HL-60 (cell line): ENCODE results near the gene FAM83D.

Experiments
- DNase-seq, 2 experiments: peaks; one replicate each; pipeline ENCODE4 v3.0.0-alpha.2; 2010 to 2020; ENCODE audit warnings: low read depth in 1 of 2, low spot score in 1 of 2
- H3K27ac ChIP-seq: fragments of 250-450 bp; sonication (Bioruptor Pico); replicated peaks from 2 replicates; pipeline ENCODE4 v1.5.1; 2020; ENCODE audit warnings: mild to moderate bottlenecking, moderate library complexity
- H3K27me3 ChIP-seq: fragments of 250-450 bp; sonication (Bioruptor Pico); 2 replicates; pipeline ENCODE4 v1.5.1; 2021; ENCODE audit warnings: mild to moderate bottlenecking, moderate library complexity; ENCODE audit not compliant: insufficient read depth, poor library complexity, severe bottlenecking
- H3K4me3 ChIP-seq: replicated peaks from 2 replicates; pipeline ENCODE4 v1.5.1; 2011; ENCODE audit warnings: mild to moderate bottlenecking, control low read depth, low read length; ENCODE audit not compliant: insufficient read depth
- GABPA ChIP-seq: IDR thresholded peaks from 2 replicates; pipeline ENCODE4 v1.6.1; 2012; ENCODE audit warnings: low read depth
- POLR2AphosphoS5 ChIP-seq: IDR thresholded peaks from 2 replicates; pipeline ENCODE4 v1.6.1; 2012; ENCODE audit warnings: low read depth
- SPI1 ChIP-seq: IDR thresholded peaks from 2 replicates; pipeline ENCODE4 v1.6.1; 2012; ENCODE audit warnings: low read depth, mild to moderate bottlenecking, borderline replicate concordance
- TF ChIP-seq, protein P1 (sequence below): IDR thresholded peaks from 2 replicates; pipeline ENCODE4 v1.6.1; 2012; ENCODE audit warnings: low read depth; ENCODE audit not compliant: insufficient replicate concordance
- TF ChIP-seq, protein P2 (sequence below): IDR thresholded peaks from one replicate; pipeline ENCODE4 v1.5.1; 2011; ENCODE audit warnings: low read length, control low read depth, inconsistent platforms; ENCODE audit not compliant: insufficient read depth

Gene FAM83D

GRCh38 chr20:38917657-38918056 lies 8.6 kb upstream of the FAM83D start:
- no peak for DNase-seq
- Histone ChIP-seq H3K27me3 (peaks cover 5% of the 10 kb centered on the region), H3K4me3 (no peak overlapping the region), H3K27ac (no peak overlapping the region)
- TF ChIP-seq, protein P1, sequence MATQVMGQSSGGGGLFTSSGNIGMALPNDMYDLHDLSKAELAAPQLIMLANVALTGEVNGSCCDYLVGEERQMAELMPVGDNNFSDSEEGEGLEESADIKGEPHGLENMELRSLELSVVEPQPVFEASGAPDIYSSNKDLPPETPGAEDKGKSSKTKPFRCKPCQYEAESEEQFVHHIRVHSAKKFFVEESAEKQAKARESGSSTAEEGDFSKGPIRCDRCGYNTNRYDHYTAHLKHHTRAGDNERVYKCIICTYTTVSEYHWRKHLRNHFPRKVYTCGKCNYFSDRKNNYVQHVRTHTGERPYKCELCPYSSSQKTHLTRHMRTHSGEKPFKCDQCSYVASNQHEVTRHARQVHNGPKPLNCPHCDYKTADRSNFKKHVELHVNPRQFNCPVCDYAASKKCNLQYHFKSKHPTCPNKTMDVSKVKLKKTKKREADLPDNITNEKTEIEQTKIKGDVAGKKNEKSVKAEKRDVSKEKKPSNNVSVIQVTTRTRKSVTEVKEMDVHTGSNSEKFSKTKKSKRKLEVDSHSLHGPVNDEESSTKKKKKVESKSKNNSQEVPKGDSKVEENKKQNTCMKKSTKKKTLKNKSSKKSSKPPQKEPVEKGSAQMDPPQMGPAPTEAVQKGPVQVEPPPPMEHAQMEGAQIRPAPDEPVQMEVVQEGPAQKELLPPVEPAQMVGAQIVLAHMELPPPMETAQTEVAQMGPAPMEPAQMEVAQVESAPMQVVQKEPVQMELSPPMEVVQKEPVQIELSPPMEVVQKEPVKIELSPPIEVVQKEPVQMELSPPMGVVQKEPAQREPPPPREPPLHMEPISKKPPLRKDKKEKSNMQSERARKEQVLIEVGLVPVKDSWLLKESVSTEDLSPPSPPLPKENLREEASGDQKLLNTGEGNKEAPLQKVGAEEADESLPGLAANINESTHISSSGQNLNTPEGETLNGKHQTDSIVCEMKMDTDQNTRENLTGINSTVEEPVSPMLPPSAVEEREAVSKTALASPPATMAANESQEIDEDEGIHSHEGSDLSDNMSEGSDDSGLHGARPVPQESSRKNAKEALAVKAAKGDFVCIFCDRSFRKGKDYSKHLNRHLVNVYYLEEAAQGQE: no peak
- TF ChIP-seq SPI1 (no peak), GABPA (no peak), POLR2AphosphoS5 (no peak)
- TF ChIP-seq, protein P2, sequence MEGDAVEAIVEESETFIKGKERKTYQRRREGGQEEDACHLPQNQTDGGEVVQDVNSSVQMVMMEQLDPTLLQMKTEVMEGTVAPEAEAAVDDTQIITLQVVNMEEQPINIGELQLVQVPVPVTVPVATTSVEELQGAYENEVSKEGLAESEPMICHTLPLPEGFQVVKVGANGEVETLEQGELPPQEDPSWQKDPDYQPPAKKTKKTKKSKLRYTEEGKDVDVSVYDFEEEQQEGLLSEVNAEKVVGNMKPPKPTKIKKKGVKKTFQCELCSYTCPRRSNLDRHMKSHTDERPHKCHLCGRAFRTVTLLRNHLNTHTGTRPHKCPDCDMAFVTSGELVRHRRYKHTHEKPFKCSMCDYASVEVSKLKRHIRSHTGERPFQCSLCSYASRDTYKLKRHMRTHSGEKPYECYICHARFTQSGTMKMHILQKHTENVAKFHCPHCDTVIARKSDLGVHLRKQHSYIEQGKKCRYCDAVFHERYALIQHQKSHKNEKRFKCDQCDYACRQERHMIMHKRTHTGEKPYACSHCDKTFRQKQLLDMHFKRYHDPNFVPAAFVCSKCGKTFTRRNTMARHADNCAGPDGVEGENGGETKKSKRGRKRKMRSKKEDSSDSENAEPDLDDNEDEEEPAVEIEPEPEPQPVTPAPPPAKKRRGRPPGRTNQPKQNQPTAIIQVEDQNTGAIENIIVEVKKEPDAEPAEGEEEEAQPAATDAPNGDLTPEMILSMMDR: no peak

DNA sequence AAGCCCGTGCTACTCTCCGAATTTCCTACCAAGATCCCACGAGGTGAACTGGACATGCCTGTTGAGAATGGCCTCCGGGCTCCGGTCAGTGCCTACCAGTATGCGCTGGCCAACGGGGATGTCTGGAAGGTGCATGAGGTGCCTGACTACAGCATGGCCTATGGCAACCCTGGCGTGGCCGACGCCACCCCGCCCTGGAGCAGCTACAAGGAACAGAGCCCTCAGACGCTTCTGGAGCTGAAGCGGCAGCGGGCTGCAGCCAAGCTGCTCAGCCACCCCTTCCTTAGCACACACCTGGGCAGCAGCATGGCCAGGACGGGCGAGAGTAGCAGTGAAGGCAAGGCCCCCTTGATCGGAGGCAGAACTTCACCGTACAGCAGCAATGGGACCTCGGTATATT lies 8.0 kb upstream of the FAM83D start:
- Histone ChIP-seq H3K27me3 (peaks cover 5% of the 10 kb centered on the region), H3K4me3 (no peak overlapping the region), H3K27ac (no peak overlapping the region)
- TF ChIP-seq POLR2AphosphoS5: no peak
- TF ChIP-seq SPI1: no peak
- TF ChIP-seq GABPA: no peak
- TF ChIP-seq, protein P2: no peak
- TF ChIP-seq, protein P1: no peak
- no peak for DNase-seq

GRCh38 chr20:38919683-38920082 lies 6.5 kb upstream of the FAM83D start:
- TF ChIP-seq SPI1 (no peak), POLR2AphosphoS5 (no peak), GABPA (no peak)
- TF ChIP-seq, protein P1: no peak
- TF ChIP-seq, protein P2: no peak
- no peak for DNase-seq
- H3K27me3 ChIP-seq: peaks cover 5% of the 10 kb centered on the region
- no peak overlapping the region for H3K27ac ChIP-seq
- no peak overlapping the region for H3K4me3 ChIP-seq
